GM19467 (cell line): ENCODE results near the gene IBA57.
A peak's percentile ranks its signal among the peaks of the same experiment; 100 is the strongest.

Source experiments
- ATAC-seq: cut with Tn5 transposase; IDR thresholded peaks from one replicate; pipeline ENCODE4 v1.9.1; 2021; ENCODE audit warnings: mild to moderate bottlenecking, moderate library complexity; ENCODE audit not compliant: unreplicated experiment

Gene IBA57

DNA sequence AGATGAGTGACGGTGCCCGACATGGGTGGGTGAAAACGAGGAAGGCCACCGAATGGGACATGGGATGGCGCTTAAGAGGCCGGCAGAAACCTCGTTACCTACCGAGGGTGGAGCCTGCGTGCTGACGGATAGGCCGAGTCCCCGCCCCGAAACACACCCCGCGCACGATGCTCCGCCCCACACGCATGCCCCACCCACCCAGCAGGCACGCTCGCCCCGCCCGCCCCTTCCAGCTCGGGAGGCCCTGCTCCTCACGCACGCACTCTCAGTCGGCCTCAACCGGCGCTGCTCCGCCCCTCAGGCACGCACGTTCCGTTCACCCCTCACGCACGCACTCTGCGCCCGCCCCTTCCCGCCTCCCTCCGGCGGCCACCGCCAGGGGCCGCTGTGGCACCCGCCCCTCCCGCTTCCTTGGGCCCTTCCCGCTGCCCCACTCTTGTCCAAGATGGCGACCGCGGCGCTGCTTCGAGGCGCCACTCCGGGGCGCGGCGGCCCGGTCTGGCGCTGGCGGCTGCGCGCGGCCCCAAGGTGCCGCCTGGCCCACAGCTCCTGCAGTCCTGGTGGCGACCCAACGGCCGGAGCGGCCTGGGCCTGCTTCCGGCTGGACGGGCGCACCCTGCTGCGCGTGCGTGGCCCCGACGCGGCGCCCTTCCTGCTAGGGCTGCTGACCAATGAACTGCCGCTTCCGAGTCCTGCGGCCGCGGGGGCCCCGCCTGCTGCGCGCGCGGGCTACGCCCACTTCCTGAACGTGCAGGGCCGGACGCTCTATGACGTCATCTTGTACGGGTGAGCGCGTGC is at the start of gene IBA57:
IBA57 (plus strand) TSS at position 433 of the 798 bp plus-strand sequence; CDS start at position 446, 13 bp downstream.
- peak; percentile 81 for ATAC-seq

DNA sequence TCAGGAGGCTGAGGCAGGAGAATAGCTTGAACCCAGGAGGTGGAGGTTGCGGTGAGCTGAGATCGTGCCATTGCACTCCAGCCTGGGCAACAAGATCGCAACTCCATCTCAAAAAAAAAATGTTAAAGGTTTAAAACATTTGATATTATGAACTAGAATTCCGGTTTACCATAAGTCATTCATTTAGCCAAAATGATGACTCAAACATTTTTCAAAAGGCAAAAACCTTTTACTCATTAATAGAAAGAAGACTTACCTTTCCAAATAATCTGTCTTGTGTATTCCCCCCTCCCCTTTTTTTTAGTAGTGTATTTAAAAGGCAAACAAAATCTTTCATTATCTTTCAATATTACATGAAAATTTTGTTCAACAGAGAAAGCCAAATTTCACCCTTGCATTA is 48.3 kb upstream of the IBA57 start:
- no peak for ATAC-seq

DNA sequence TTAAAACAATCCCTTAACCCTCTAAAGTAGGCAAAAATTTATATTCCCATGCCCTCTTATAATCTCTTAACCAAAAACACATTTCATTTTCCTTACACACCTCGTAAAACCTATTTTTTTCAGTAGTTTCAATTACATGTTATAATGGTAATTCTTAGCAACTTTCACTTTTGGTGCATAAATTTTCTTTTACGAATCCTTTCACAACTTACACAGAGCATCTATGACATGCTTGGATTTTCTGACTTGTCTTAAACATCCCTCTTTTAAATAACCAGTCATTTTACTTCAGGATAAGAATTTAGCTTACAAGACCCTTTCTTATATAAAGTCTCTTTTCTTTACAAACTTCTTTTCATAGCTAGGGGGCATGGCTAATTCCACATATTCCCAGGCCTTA is 47.6 kb upstream of the IBA57 start:
- ATAC-seq: no peak

DNA sequence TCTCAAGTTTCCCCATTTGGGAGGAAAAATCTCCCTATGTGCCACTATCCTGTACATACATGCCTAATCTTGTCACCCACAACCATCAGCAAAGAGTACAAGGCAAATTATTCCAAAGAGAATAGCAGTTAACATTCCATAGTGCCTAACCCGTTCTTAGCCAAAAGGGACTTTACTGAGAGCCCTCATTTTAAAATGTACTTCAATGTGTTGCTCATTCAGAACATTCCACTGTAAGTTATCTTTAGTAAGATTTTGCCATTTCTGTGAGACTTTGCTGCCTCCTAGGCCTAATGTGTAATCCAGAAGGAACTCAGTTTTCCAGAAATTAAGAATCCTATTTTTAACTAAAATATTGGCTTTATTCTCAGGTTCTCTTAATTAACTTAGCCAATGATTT is 45.3 kb upstream of the IBA57 start:
- no peak for ATAC-seq

DNA sequence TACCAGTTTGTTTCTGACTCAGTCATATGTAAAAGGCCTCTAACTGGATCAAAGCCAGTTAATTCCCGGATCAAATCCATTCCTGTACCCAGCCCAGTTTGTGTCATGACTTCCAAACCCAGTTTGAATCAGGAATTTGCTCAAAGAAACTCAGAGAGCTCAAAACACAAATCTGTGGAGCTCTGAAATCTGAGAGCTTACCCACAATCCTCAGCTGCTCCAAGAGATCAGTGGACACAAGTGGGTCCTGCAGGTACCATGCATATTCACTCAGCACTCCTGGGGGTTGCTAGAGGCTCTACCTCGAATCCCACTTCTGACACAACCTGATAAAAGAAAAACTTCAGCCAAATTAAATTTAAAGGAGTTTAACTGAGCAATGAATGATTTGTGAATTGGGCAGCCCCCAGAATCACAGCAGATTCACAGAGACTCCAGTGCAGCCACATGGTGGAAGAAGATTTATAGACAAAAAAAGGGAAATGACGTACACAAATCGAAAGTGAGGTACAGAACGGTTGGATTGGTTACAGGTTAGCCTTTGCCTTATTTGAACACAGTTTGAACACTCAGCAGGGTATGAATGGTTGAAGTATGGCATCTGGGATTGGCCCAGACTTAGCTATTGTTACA is 44.6 kb upstream of the IBA57 start:
- ATAC-seq: no peak

DNA sequence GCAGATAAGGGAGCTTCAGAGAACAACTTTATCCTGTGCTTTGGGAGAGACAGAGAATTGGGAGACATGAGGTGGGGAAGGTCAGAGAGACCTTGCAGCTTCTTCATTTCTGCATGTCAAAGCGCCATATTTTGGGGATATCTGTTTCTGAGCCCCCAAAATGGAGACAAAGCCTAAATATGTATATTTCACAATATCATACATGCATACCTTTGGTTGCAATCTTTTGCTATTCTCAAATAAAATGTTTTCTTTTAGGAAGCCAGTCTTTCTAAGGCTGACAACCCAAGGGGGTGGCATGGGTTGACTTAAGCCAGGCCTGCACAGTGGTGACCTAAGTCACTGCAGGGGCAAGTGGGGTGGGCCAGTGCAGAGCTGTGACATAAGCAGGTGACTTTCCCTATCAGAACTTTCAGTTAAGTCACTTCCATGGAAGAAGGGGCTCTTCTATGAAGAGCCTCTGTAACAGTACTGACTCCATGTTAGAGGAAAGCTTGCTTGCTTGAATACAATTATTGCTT is 42.6 kb upstream of the IBA57 start:
- no peak for ATAC-seq

DNA sequence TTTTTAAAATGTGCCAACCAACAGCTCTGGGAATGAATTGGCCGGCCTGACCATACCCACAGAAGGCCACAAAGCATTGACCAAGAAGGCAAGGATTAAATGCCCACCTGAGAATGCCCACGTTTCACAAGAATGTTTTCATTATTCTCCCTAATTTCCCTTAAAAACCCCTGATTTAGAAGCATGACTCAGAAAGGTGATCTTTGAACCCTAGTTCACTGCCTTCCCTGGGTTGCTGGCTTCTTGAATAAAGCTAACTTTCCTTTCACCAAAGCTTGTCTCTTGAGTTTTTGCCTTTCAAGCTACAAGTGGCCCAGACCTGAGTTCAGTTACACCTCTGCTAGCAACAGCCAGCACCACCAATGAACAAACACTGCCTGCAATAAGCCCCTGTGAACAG is 42.1 kb upstream of the IBA57 start:
- no peak for ATAC-seq

DNA sequence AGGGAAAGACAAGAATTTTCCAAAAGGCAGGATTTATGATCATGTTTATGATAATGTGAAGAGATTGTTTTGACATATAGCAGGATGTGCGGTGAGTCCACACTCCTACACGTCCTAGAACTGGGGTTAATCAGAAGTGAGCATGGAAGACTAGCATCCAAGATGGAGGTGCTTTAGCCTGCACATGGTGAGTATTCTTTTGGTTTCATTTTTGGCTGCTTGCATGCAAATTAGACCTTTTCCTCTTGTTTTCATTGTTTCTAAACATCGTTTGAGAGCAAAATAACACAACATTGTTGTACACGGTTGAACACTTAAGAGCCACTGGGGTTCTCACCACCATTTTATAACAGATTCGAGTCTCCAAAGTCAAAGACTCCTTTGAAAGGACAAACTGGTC is 40.4 kb upstream of the IBA57 start:
- ATAC-seq: no peak

DNA sequence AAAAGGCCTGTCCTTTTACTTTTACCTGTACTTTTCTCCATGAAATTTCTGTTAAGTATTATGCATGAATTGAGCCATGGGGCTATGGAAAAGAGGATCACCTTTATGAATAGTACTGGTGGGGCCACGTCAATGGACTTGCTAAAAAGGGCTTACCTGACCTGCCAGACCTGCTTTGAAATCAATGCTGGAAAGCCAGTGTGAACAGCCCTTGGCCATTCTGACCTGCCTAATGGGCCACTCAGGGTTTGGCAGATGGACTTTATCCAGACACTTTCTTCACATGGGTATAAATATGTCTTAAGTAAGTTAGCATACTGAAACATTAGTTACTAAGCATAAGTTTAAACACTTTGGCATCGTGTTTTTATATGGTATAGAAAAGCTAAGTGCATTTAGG is 33.8 kb upstream of the IBA57 start:
- no peak for ATAC-seq

DNA sequence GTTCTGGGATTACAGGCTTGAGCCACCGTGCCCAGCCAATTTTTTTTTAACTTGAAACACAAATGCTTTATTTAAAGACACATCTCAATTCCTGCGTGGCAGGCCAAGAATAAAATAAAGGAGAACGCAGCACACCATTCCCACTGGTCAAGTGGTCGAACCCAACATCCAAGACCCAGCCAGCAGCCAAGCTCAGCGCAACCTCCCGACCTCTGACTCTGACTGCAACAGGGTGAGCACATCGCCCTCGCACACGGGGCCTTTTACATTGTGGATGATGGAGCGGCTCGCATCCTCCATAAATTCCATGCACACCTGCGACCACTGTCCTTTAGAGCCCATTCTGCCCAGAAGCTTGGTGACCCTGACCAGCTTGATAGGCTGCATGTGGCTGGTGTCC is 31.0 kb upstream of the IBA57 start:
- ATAC-seq: no peak

DNA sequence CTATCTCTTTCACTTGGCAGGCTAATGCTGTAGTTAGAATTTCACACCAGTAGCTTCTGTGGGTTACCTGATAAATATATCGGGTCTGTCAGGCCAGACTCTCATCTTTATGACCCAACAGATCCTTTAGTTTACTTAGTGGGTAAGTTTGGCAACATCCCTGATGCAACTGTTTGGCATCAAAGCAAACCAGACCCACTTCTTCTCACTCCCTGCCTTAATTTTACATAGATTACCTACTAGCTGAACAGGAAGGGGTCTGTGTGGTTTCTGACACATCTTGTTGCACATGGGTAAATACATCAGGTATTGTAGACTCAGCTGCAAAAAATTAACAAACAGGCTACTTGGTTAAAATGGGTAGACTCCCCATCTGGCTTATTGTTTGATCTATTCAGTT is 28.7 kb upstream of the IBA57 start:
- ATAC-seq: no peak

DNA sequence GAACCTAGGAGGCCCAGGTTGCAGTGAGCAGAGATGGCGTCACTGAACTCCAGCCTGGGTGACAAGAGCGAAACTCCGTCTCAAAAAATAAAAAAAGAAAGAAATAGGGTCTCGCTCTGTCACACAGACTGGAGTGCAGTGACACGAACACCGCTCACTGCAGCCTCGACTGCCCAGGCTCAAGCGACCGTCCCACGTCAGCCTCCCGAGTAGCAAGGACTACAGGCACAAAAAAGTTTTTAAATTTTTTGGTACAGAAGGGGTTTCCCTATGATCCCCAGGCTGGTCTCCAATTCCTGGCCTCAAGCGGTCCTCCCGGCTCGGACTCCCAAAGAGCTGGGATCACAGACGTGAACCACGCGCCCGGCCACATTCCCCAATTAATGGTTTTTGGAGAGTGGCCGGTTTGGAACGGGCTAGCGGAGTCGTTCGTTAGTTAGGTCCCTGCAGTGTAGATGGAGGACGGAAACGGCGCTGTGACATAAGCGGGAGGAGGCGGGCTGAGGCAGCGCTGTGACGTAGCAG is 26.1 kb upstream of the IBA57 start:
- ATAC-seq: no peak

DNA sequence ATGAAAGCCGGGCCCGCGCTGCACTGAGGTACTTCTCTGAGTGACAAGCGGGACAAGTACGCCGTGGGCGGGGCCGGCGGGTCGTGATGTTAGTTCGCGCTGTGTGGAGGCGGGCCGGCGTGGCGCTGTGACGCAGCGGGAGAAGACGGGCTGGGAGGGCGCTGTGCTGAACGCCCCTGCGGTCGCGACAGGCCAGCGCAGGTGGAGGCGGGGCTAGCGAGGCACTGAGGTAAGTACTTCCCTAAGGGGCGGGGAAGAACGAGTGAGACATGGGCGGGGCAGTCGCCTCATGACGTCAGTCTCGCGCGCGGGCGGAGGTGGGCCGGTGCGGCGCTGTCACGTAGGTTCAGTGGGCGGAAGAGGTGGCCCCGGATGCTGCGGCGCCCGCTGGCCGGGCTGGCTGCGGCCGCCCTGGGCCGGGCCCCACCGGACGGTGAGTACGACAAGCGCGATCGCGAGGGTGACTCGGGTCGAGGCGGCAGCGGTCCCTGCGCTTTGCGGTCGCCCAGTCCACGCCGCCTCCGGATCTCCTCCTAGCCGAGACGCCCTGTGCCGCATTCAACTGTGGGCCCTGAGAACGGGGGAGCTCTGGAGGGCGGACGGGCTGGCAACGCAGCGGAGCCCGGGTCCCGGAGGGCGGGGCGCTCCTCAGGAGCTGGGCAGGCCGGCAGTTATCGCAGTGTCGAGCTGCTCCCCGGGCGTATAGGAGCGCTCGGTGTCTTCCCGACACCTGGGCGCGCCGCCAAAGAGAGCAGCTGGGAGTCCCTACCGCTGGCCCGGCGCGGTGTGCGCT is 25.5 kb upstream of the IBA57 start, which contains the start of gene GUK1:
GUK1 (plus strand) TSS at position 349 of the 793 bp plus-strand sequence; CDS start at position 373, 24 bp downstream.
- peak; percentile 89 for ATAC-seq

DNA sequence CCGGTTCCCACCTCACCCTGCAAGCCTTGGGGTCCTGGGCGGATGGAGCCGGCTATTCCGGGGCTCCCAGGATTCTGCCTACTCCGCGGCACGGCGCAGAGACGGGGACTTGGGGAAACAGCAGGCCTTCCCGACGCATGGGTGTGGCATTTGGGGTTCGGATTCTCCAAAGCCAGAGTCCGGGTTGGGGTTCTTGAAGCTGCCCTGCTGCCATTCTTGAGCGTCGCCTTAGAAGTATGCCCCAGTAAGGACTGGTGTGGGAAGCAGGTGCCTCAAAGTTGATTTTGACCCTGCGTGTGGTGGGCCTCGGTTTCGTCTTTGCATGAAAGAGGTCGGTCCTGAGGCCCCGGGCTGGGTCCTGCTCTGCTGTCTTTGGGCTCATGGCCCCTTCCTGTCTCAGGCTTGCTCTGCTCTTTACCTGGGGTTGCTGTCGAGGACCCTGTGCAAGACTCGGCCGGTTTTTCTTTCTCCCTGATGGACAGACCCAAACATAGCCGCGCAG is 24.8 kb upstream of the IBA57 start:
- ATAC-seq: no peak

DNA sequence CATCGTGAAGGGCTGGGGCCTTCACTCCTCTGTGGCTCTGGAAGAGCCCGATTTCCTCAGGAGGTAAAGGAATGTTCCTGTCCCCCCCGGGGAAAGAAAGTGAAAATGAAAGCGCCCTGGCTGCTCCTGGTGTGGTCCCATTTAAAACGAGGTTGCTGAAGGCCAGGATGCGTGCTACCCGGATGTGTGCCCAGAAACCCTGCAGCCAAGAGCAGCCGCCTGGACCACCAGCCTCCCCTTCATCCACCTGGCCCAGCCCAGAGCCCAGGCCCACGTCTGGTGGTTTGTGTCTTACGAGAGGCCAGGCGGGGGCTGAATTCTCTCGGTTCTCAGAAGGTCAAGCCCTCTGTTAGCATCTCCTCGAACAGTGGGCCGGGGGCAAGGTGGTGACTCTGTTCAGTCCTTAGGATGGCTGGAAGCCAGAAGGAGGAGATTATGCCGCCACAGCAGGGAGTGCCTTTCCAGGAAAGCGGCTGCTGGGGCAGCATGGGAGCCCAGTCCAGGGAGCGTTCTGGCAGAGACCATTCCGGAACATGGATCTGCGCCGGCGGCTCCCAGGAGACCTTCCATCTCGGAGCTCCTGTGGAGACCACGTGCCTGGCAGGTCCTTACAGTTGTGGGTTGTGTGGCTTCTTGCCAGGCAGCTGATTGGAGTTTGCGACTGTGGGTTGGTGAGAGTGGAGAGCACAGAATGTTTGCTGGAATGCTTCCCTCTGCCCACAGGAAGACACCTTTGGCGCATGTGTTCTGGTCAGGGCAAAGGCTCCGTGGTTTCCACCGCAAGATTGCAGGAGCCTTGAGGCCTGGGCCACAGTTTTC is 24.2 kb upstream of the IBA57 start:
- no peak for ATAC-seq

DNA sequence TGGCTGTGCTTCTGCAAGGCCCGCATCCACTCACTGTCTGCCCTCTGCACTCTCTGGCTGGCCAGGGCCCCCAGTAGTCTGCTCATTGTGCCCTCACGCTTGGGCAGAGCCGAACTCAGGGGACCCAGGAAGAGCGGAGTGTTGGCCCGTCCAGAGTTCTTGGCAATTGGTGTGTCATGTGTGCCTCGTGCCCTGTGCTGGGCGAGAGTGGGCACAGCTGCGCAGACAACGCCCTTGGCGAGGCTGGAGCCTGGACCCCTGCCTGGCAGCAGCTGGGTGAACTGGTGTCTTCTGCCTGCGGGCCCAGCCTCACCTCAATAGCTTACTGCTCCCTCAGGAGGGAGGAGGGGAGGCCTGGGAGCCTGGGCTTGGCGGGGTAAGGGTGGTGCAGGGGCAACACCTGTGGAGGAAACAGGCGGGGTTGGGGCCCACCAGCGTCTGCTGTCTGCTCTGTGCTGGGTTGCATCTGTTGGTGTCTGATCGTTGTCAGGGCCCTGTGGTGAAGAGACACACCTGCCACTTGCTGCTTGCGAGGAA is 23.4 kb upstream of the IBA57 start:
- ATAC-seq: no peak

DNA sequence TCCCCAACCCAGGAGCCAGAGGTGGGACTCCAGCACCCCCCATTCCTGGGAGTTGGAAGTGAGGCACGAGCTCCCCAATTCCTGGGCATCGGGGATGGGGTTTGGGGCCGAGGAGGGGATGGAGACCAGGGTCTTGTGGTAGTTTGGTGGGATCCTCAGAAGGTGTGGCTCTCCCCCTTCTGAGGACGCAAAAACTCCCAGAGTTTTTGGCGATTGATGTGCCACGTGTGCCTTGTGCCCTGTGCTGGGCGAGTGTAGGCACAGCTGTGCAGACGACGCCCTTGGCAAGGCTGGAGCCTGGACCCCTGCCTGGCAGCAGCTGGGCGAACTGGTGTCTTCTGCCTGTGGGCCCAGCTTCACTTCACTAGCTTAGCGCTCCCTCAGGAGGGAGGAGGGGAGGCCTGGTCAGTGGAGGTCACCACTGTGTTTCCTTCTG is 22.9 kb upstream of the IBA57 start:
- ATAC-seq: no peak

DNA sequence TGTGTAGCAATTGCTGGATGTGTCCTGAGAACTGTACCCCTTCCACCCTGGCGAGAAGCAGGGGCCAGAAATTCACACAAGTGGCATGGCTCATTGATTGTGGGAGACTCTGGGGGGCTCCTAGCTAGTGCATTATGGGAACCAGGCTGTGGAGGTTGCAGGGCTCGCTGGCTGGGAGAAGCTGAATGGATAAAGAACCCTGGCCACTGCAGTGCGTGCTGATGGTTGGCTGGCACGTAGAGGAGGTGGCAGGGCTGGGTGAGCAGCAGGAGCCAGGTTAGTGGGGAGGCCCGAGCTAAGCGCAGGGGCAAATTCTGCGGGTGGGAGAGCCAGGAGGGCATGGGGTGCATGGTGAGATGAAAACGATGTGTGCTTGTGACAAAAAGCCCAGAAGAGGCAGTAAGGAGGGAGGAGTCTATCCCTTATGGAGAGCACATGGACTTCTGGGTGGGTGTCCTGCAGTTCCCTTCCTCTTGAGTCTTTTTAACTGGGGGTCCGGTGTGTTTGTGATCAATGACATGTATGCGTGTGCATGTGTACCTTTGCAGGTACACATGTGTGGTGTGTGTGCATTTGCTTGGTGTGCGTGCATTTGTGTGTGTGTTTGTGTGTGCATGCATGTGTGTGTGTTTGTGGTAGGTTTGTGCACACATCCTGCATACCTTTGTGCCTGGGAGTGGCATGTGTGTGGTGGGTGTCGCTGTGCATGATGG is 22.0 kb upstream of the IBA57 start:
- ATAC-seq: no peak
